Fibroblast of lung (primary cell): ENCODE results near the gene TNIP2. TPM values are rescaled to one million over a fixed set of nuclear protein-coding genes. Genes with fewer than 3 reads are reported as not detected.

Experiments used
- DNase-seq, 2 donors: peaks; one replicate each; pipeline versions ENCODE4 v3.0.0 to v3.0.0-alpha.2; 2010; ENCODE audit warnings: low read depth in 2 of 2
- H2AFZ ChIP-seq: 2 replicates; pipeline ENCODE4 v1.5.1; 2012; ENCODE audit warnings: low read length, control low read depth, inconsistent platforms
- H3K27ac ChIP-seq: 2 replicates; pipeline ENCODE4 v1.5.1; 2011; ENCODE audit warnings: low read length, control low read depth; ENCODE audit not compliant: insufficient read depth
- H3K27me3 ChIP-seq: 2 replicates; pipeline ENCODE4 v1.5.1; 2011; ENCODE audit warnings: mild to moderate bottlenecking, low read length; ENCODE audit not compliant: control insufficient read depth, insufficient read depth
- H3K36me3 ChIP-seq: 2 replicates; pipeline ENCODE4 v1.5.1; 2011; ENCODE audit warnings: low read length; ENCODE audit not compliant: control insufficient read depth, insufficient read depth
- H3K4me1 ChIP-seq: 2 replicates; pipeline ENCODE4 v1.5.1; 2011; ENCODE audit warnings: low read length; ENCODE audit not compliant: control insufficient read depth, insufficient read depth; ENCODE audit errors: extremely low read depth
- H3K4me2 ChIP-seq: 2 replicates; pipeline ENCODE4 v1.5.1; 2011; ENCODE audit warnings: low read length, control low read depth; ENCODE audit not compliant: insufficient read depth; ENCODE audit errors: extremely low read depth
- H3K4me3 ChIP-seq, 4 experiments: fragments of 200-600 bp in 1 of 4; sonication (generic) in 1 of 4; replicated peaks in 1 of 4; 2 replicates each; pipeline ENCODE4 v1.5.1; 2011 to 2016; ENCODE audit warnings: low read length in 4 of 4, low read depth in 3 of 4, mild to moderate bottlenecking in 3 of 4, control low read depth in 2 of 4, inconsistent platforms in 1 of 4, mixed read lengths in 1 of 4; ENCODE audit not compliant: insufficient read depth in 1 of 4; ENCODE audit errors: control extremely low read depth in 1 of 4
- H3K79me2 ChIP-seq: 2 replicates; pipeline ENCODE4 v1.5.1; 2012; ENCODE audit warnings: mild to moderate bottlenecking, low read length, inconsistent platforms; ENCODE audit not compliant: control insufficient read depth, insufficient read depth
- H3K9ac ChIP-seq: 2 replicates; pipeline ENCODE4 v1.5.1; 2011; ENCODE audit warnings: mild to moderate bottlenecking, low read length, control low read depth; ENCODE audit not compliant: insufficient read depth
- H3K9me3 ChIP-seq: 2 replicates; pipeline ENCODE4 v1.5.1; 2012; ENCODE audit warnings: low read depth, low read length; ENCODE audit not compliant: control insufficient read depth, insufficient read depth
- H4K20me1 ChIP-seq: 2 replicates; pipeline ENCODE4 v1.5.1; 2011; ENCODE audit warnings: low read length; ENCODE audit not compliant: control insufficient read depth, insufficient read depth; ENCODE audit errors: extremely low read depth
- CTCF ChIP-seq, 2 donors: IDR thresholded peaks in 1 of 2; conservative IDR thresholded peaks in 1 of 2; 1 replicate in 1 of 2; 2 replicates in 1 of 2; pipeline ENCODE4 v1.5.1; 2011 to 2012; ENCODE audit warnings: low read length in 2 of 2, control low read depth in 1 of 2, inconsistent platforms in 1 of 2, low read depth in 1 of 2, mild to moderate bottlenecking in 1 of 2
- EZH2 ChIP-seq: IDR thresholded peaks from 2 replicates; pipeline ENCODE4 v1.5.1; 2012; ENCODE audit warnings: low read length, control low read depth, mild to moderate bottlenecking; ENCODE audit errors: missing control alignments
- polyA plus RNA-seq, 2 donors: library from polyadenylated mRNA; depleted of rRNA in 1 of 2; stranded (reverse) in 1 of 2; unstranded in 1 of 2; fragments of >200 nt; gene quantifications; 2 replicates each; pipeline ENCODE4 v1.2.1, GENCODE V29; 2011 to 2012; ENCODE audit warnings: missing spikeins in 1 of 2
- total RNA-seq: library from RNA; depleted of rRNA; stranded (reverse); fragments of >200 nt; gene quantifications from 2 replicates; pipeline ENCODE4 v1.2.1, GENCODE V29; 2014

The TNIP2 gene
- total and polyA plus RNA-seq, 2 donors (not counting 1 experiment from before 2014, with no cell fraction given) = 21.8 to 56.5 TPM

- no peak for DNase-seq
- H3K9me3 ChIP-seq = no peaks in the 10 kb centered on the region
- H3K79me2 ChIP-seq = no peaks in the 10 kb centered on the region
- no peaks in the 10 kb centered on the region for H3K4me1 ChIP-seq
- no peaks in the 10 kb centered on the region for H4K20me1 ChIP-seq
- H3K36me3 ChIP-seq = peaks cover 31% of the 10 kb centered on the region
- no peak overlapping the region for H3K27ac ChIP-seq
- no peak for TF ChIP-seq CTCF (conservative IDR thresholded peaks at IDR 0.05 in 1 of 2, IDR thresholded peaks at IDR 0.05 in 1 of 2; ENCODE audit: low read depth in 1 of 2, low read length in 2 of 2)
- TF ChIP-seq EZH2 = no peak
- no peak overlapping the region for H3K9ac ChIP-seq
- H2AFZ ChIP-seq = no peak overlapping the region
- no peaks in the 10 kb centered on the region for H3K27me3 ChIP-seq
- no peak overlapping the region for H3K4me3 ChIP-seq
- H3K4me2 ChIP-seq = no peak overlapping the region
Measured at GRCh38 chr4:2697995-2698414, 58.1 kb downstream of the TNIP2 start.

GRCh38 chr4:2696423-2696822 lies 59.7 kb downstream of the TNIP2 start:
- H3K9me3 ChIP-seq = no peaks in the 10 kb centered on the region
- H3K4me2 ChIP-seq = no peak overlapping the region
- no peaks in the 10 kb centered on the region for H3K79me2 ChIP-seq
- H3K4me1 ChIP-seq = no peaks in the 10 kb centered on the region
- no peak for TF ChIP-seq EZH2
- no peak for TF ChIP-seq CTCF (conservative IDR thresholded peaks at IDR 0.05 in 1 of 2, IDR thresholded peaks at IDR 0.05 in 1 of 2; ENCODE audit: low read depth in 1 of 2, low read length in 2 of 2)
- peaks cover 27% of the 10 kb centered on the region for H3K36me3 ChIP-seq
- H3K27me3 ChIP-seq = no peaks in the 10 kb centered on the region
- no peak overlapping the region for H2AFZ ChIP-seq
- DNase-seq = no peak
- no peak overlapping the region for H3K9ac ChIP-seq
- H3K27ac ChIP-seq = no peak overlapping the region
- no peak overlapping the region for H3K4me3 ChIP-seq
- H4K20me1 ChIP-seq = no peaks in the 10 kb centered on the region

GRCh38 chr4:2695346-2696060 lies 60.6 kb downstream of the TNIP2 start:
- Histone ChIP-seq H3K4me2 (no peak overlapping the region), H3K4me3 (no peak overlapping the region), H3K27ac (no peak overlapping the region), H3K9me3 (no peaks in the 10 kb centered on the region), H3K27me3 (no peaks in the 10 kb centered on the region), H3K79me2 (no peaks in the 10 kb centered on the region), H3K4me1 (no peaks in the 10 kb centered on the region), H3K36me3 (peaks cover 28% of the 10 kb centered on the region), H3K9ac (no peak overlapping the region), H2AFZ (no peak overlapping the region), H4K20me1 (no peaks in the 10 kb centered on the region)
- TF ChIP-seq CTCF (conservative IDR thresholded peaks at IDR 0.05 in 1 of 2, IDR thresholded peaks at IDR 0.05 in 1 of 2; ENCODE audit: low read depth in 1 of 2, low read length in 2 of 2) (no peak), EZH2 (no peak)
- DNase-seq = no peak
